ENCODE measurements around the gene UBE2E1. TPM values are rescaled to one million over a fixed set of nuclear protein-coding genes. Genes with fewer than 3 reads are reported as not detected.

UBE2E1 gene
- total and polyA plus RNA-seq, 10 donors: 62.6 to 106 (median 91.2) TPM

DNA sequence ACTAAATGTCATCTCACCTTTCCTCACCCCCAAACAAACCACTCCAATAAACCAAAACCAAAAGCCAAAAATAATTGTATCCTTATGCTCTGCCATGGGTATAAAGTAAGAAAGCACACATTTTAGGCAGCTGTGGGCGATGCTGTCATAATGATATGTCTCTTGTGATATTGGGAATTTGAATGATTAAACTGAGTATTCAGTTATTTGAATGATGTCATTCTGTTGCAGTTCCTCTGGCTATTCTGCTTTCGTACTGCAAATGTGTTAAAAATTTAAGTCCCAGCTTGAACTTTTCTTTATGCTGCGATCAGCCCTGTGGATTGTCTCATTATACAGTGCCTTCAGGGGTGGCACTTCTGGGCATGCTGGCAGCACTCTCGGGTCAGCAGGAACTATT is 128.5 kb downstream of the UBE2E1 start:
- intact Hi-C loops (cut with DNase I; ENCODE audit: low total_unique reads): no loop called here
- TF ChIP-seq, protein P1, sequence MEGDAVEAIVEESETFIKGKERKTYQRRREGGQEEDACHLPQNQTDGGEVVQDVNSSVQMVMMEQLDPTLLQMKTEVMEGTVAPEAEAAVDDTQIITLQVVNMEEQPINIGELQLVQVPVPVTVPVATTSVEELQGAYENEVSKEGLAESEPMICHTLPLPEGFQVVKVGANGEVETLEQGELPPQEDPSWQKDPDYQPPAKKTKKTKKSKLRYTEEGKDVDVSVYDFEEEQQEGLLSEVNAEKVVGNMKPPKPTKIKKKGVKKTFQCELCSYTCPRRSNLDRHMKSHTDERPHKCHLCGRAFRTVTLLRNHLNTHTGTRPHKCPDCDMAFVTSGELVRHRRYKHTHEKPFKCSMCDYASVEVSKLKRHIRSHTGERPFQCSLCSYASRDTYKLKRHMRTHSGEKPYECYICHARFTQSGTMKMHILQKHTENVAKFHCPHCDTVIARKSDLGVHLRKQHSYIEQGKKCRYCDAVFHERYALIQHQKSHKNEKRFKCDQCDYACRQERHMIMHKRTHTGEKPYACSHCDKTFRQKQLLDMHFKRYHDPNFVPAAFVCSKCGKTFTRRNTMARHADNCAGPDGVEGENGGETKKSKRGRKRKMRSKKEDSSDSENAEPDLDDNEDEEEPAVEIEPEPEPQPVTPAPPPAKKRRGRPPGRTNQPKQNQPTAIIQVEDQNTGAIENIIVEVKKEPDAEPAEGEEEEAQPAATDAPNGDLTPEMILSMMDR (IDR thresholded peaks at IDR 0.05 in 8 of 11, conservative IDR thresholded peaks at IDR 0.05 in 3 of 11): no peak
- TF ChIP-seq POLR2AphosphoS5 (IDR thresholded peaks at IDR 0.05) (no peak), POLR2A (IDR thresholded peaks at IDR 0.05) (no peak)
- 65 to 90% (median 69%) methylated on average over 4 of the region's 4 CpGs for WGBS, 5 donors

DNA sequence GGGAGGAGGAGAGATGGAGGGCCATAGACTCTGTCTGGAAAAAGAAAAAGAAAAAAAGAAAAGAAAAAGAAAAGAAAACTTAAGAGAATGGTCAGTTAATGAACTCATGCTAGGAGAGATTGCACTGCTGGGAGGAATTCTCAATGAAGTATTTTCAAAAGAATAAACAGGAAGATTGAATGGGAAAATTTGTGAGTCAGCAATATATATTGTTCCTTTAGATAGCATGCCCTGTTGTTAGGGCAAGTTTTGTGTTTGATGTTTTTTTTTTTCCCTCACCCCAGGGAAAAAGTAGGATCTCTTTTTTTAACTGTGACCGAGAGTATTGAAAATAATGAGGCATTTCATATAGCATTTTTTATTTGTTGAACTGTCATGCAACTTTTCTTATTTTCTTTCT is 131.5 kb downstream of the UBE2E1 start:
- intact Hi-C loops (cut with DNase I; ENCODE audit: low total_unique reads): no loop called here

More for the DNA sequence above, 128.5 kb downstream of the UBE2E1 start:
- no peak for DNase-seq
- H3K27me3 ChIP-seq (replicated peaks in 1 of 7): no peaks in the 10 kb centered on the region
- no peaks in the 10 kb centered on the region for H3K36me3 ChIP-seq
- no peak overlapping the region for H3K27ac ChIP-seq
- H3K9me3 ChIP-seq: peaks cover 0 to 7% (median 2%) of the 10 kb centered on the region in 8 donors
- H3K4me1 ChIP-seq: no peaks in the 10 kb centered on the region
- H3K4me3 ChIP-seq: no peak overlapping the region

DNA sequence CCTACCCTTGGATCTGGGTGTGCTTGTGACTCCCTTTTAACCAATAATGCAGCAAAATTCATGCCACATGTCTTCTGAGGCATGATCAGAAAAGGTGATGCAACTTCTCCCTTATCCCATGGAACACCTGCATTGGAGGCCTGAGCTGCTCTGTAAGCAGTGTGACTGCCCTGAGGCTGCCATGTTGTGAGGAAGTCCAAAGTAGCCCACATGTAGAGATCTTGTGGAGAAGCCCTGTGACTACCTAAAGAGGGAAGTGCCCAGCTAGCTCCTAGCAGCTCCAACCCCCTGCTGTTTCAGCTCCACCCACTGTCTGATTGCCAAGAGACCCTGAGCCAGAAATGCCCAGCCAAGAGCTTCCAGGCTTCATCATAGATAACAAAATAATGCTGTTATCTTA is 132.9 kb downstream of the UBE2E1 start:
- H3K27me3 ChIP-seq (replicated peaks in 1 of 7): no peaks in the 10 kb centered on the region

More for the DNA sequence above, 131.5 kb downstream of the UBE2E1 start:
- TF ChIP-seq POLR2A (IDR thresholded peaks at IDR 0.05) (no peak), POLR2AphosphoS5 (IDR thresholded peaks at IDR 0.05) (no peak)
- TF ChIP-seq, protein P1 (IDR thresholded peaks at IDR 0.05 in 8 of 11, conservative IDR thresholded peaks at IDR 0.05 in 3 of 11): no peak
- WGBS, 5 donors: 47 to 73% (median 70%) methylated on average over 1 of the region's 1 CpG
- H3K4me1 ChIP-seq: no peaks in the 10 kb centered on the region
- no peaks in the 10 kb centered on the region for H3K27me3 ChIP-seq (replicated peaks in 1 of 7)
- no peak overlapping the region for H3K27ac ChIP-seq
- no peaks in the 10 kb centered on the region for H3K36me3 ChIP-seq
- peaks cover 0 to 7% (median 2%) of the 10 kb centered on the region in 8 donors for H3K9me3 ChIP-seq
- no peak for DNase-seq
- no peak overlapping the region for H3K4me3 ChIP-seq

DNA sequence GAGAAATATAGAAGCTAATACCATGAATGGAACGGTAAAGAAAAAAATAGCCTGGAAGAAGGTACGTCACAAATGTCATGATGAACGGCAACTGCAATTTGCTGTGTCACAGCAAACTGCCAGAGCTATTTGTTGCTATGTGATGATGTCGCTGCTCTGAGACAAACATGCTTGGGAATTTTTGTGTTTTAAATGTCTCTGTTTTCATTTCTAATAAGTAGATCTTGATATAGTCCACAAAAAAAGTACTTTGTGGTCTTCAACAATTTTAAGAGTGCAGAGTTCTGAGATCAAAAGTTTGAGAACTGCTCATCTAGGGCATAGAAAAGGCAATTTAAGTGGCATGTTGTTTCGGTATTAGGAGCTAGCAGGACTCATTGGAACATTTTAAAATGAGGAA is 135.0 kb downstream of the UBE2E1 start:
- Histone ChIP-seq H3K4me3 (no peak overlapping the region), H3K9me3 (peaks cover 0 to 7% (median 2%) of the 10 kb centered on the region in 8 donors), H3K36me3 (no peaks in the 10 kb centered on the region), H3K27me3 (replicated peaks in 1 of 7) (no peaks in the 10 kb centered on the region), H3K4me1 (peaks cover 0 to 12% (median 7%) of the 10 kb centered on the region in 6 donors), H3K27ac (no peak overlapping the region)
- no peak for TF ChIP-seq POLR2AphosphoS5 (IDR thresholded peaks at IDR 0.05)
- TF ChIP-seq, protein P1 (IDR thresholded peaks at IDR 0.05 in 8 of 11, conservative IDR thresholded peaks at IDR 0.05 in 3 of 11): no peak
- TF ChIP-seq POLR2A (IDR thresholded peaks at IDR 0.05): no peak
- DNase-seq: no peak
- intact Hi-C loops (cut with DNase I; ENCODE audit: low total_unique reads): no loop called here
- WGBS, 5 donors: 65 to 87% (median 82%) methylated on average over 5 of the region's 5 CpGs

More for the DNA sequence above, 132.9 kb downstream of the UBE2E1 start:
- no peak overlapping the region for H3K27ac ChIP-seq
- intact Hi-C loops (cut with DNase I; ENCODE audit: low total_unique reads): no loop called here
- no peak overlapping the region for H3K4me3 ChIP-seq
- DNase-seq: no peak
- H3K9me3 ChIP-seq: peaks cover 0 to 7% (median 2%) of the 10 kb centered on the region in 8 donors
- H3K36me3 ChIP-seq: no peaks in the 10 kb centered on the region
- TF ChIP-seq POLR2AphosphoS5 (IDR thresholded peaks at IDR 0.05): no peak
- TF ChIP-seq, protein P1 (IDR thresholded peaks at IDR 0.05 in 8 of 11, conservative IDR thresholded peaks at IDR 0.05 in 3 of 11): no peak
- no peak for TF ChIP-seq POLR2A (IDR thresholded peaks at IDR 0.05)
- no peaks in the 10 kb centered on the region for H3K4me1 ChIP-seq

Other genes with a start within 250 kb of the UBE2E1 start
- gene NKIRAS1, start 111.0 kb downstream of the UBE2E1 start, total RNA-seq: 10 to 100 TPM in 2 of 7 donors, 1 to 10 TPM in 5; 6.3 to 14.2 (median 9.2) TPM
- gene NKIRAS1, start 111.0 kb downstream of the UBE2E1 start, polyA plus RNA-seq: 1 to 10 TPM; 3.5 to 8.1 (median 4.9) TPM
- gene RPL15, start 111.2 kb downstream of the UBE2E1 start, total RNA-seq: 1,000 to 10,000 TPM; 1,270 to 1,952 (median 1,638) TPM
- 1,000 to 10,000 TPM; 4,457 to 6,830 (median 5,860) TPM for gene RPL15, start 111.2 kb downstream of the UBE2E1 start, polyA plus RNA-seq
- gene NR1D2, start 139.3 kb downstream of the UBE2E1 start, total RNA-seq: 10 to 100 TPM; 20.4 to 44.4 (median 39.5) TPM
- gene NR1D2, start 139.3 kb downstream of the UBE2E1 start, polyA plus RNA-seq: 10 to 100 TPM in 1 of 3 donors, 1 to 10 TPM in 2; 6.1 to 10.7 (median 7.3) TPM